Muscle layer of duodenum (tissue), 2 donors: ENCODE results near the gene MALRD1.

Source experiments
- H3K27ac ChIP-seq: one replicate; pipeline ENCODE4 v1.7.0; 2013; ENCODE audit warnings: mild to moderate bottlenecking, low read length
- H3K27me3 ChIP-seq: one replicate; pipeline ENCODE4 v1.7.0; 2013; ENCODE audit warnings: low read depth, mild to moderate bottlenecking, control low read depth, low read length
- H3K36me3 ChIP-seq, 2 donors: one replicate each; pipeline ENCODE4 v1.7.0; 2013; ENCODE audit warnings: low read length in 2 of 2, control low read depth in 1 of 2, mild to moderate bottlenecking in 1 of 2; ENCODE audit not compliant: insufficient read depth in 2 of 2, control insufficient read depth in 1 of 2
- H3K4me1 ChIP-seq, 2 donors: one replicate each; pipeline ENCODE4 v1.7.0; 2013; ENCODE audit warnings: low read length in 2 of 2, mild to moderate bottlenecking in 2 of 2, control low read depth in 1 of 2, moderate library complexity in 1 of 2; ENCODE audit not compliant: insufficient read depth in 2 of 2, control insufficient read depth in 1 of 2
- H3K4me3 ChIP-seq, 2 donors: one replicate each; pipeline ENCODE4 v1.7.0; 2013; ENCODE audit warnings: low read length in 2 of 2, low read depth in 1 of 2, mild to moderate bottlenecking in 1 of 2
- H3K9me3 ChIP-seq, 2 donors: one replicate each; pipeline ENCODE4 v1.7.0; 2013; ENCODE audit warnings: low read length in 2 of 2, control low read depth in 1 of 2, mild to moderate bottlenecking in 1 of 2; ENCODE audit not compliant: control insufficient read depth in 1 of 2
- donor health status: healthy.

The MALRD1 gene

DNA sequence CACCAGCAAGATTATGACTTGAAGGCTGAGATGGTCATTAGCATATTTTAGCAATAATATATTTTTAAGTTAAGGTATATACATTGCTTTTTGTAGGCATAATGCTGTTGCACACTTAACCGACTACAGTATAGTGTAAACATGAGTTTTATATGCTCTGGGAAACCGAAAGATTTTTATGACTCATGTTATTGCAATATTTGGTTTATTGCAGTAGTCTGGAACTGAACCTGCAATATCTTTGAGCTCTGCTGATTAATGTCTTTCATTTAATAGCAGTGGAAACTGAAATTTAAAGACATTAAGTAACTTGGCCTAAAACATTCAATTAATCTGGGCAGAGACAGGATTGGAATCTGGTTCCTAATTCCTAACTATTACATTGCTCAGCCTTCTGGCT, 500.9 kb downstream of the MALRD1 start:
- Histone ChIP-seq H3K36me3 (no peaks in the 10 kb centered on the region), H3K4me3 (no peak overlapping the region), H3K27me3 (no peaks in the 10 kb centered on the region), H3K4me1 (no peaks in the 10 kb centered on the region), H3K27ac (no peak overlapping the region), H3K9me3 (no peaks in the 10 kb centered on the region)

GRCh38 chr10:19556666-19557065, 508.1 kb downstream of the MALRD1 start:
- Histone ChIP-seq H3K4me1 (no peaks in the 10 kb centered on the region), H3K27ac (no peak overlapping the region), H3K9me3 (no peaks in the 10 kb centered on the region), H3K36me3 (no peaks in the 10 kb centered on the region), H3K4me3 (no peak overlapping the region), H3K27me3 (no peaks in the 10 kb centered on the region)

DNA sequence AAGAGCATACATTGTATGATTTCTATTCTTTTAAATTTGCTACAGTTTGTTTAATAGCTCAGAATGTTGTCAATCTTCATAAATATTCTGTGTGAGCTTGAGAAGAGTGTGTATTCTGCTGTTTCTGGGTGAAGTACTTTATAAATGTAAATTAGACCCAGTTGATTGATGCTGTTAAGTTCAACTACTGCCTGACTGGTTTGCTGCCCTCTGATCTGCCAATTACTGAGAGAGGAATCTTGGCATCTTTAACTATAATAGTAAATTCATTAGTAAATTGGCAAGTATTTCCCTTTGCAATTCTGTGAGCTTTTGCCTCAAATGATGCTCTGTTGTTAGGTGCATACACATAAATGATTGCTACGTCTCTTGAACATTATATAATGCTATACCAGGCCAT, 512.6 kb downstream of the MALRD1 start:
- H3K27me3 ChIP-seq = no peaks in the 10 kb centered on the region
- no peaks in the 10 kb centered on the region for H3K9me3 ChIP-seq
- no peaks in the 10 kb centered on the region for H3K36me3 ChIP-seq
- no peak overlapping the region for H3K27ac ChIP-seq
- H3K4me1 ChIP-seq = no peaks in the 10 kb centered on the region
- H3K4me3 ChIP-seq = no peak overlapping the region

GRCh38 chr10:19563388-19564141, 515.0 kb downstream of the MALRD1 start:
- Histone ChIP-seq H3K27ac (no peak overlapping the region), H3K4me3 (no peak overlapping the region), H3K9me3 (no peaks in the 10 kb centered on the region), H3K4me1 (no peaks in the 10 kb centered on the region), H3K36me3 (no peaks in the 10 kb centered on the region), H3K27me3 (no peaks in the 10 kb centered on the region)

DNA sequence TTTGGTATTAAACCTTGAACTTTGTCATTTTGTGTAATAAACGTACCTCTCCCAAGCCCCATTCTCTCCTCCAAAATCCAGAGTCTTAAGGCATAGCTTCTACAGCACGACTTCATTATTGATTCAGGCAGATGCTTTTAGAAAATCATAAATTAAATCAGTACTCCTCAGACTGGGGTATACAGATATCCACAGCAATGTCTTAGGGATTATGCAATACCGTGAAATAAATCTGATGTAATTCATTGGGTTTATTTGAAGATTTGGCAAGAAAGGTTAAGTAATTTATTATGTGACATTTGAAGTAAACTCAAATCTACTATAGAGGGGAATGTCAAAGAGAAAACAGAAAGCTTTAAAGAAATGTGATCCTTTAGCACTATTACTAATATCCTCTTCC, 521.5 kb downstream of the MALRD1 start:
- no peaks in the 10 kb centered on the region for H3K9me3 ChIP-seq
- H3K36me3 ChIP-seq = no peaks in the 10 kb centered on the region
- no peak overlapping the region for H3K4me3 ChIP-seq
- no peak overlapping the region for H3K27ac ChIP-seq
- H3K4me1 ChIP-seq = peaks cover 0 to 17% of the 10 kb centered on the region in 2 donors
- no peaks in the 10 kb centered on the region for H3K27me3 ChIP-seq

- no peak overlapping the region for H3K4me3 ChIP-seq
- no peak overlapping the region for H3K27ac ChIP-seq
- H3K27me3 ChIP-seq = no peaks in the 10 kb centered on the region
Measured at GRCh38 chr10:19570991-19571390, 522.4 kb downstream of the MALRD1 start.

GRCh38 chr10:19572056-19572455, 523.5 kb downstream of the MALRD1 start:
- Histone ChIP-seq H3K9me3 (no peaks in the 10 kb centered on the region), H3K27ac (no peak overlapping the region), H3K4me3 (no peak overlapping the region), H3K27me3 (no peaks in the 10 kb centered on the region), H3K4me1 (peaks cover 0 to 17% of the 10 kb centered on the region in 2 donors), H3K36me3 (no peaks in the 10 kb centered on the region)

More at GRCh38 chr10:19570991-19571390, 522.4 kb downstream of the MALRD1 start:
- H3K9me3 ChIP-seq = no peaks in the 10 kb centered on the region
- no peaks in the 10 kb centered on the region for H3K36me3 ChIP-seq
- H3K4me1 ChIP-seq = peaks cover 0 to 17% of the 10 kb centered on the region in 2 donors

GRCh38 chr10:19576576-19576975, 528.0 kb downstream of the MALRD1 start:
- Histone ChIP-seq H3K27ac (no peak overlapping the region), H3K4me3 (no peak overlapping the region)

GRCh38 chr10:19577381-19577780, 528.8 kb downstream of the MALRD1 start:
- H3K27ac ChIP-seq = no peak overlapping the region
- no peaks in the 10 kb centered on the region for H3K4me1 ChIP-seq
- no peak overlapping the region for H3K4me3 ChIP-seq
- H3K9me3 ChIP-seq = no peaks in the 10 kb centered on the region
- H3K36me3 ChIP-seq = no peaks in the 10 kb centered on the region
- H3K27me3 ChIP-seq = no peaks in the 10 kb centered on the region

More at GRCh38 chr10:19576576-19576975, 528.0 kb downstream of the MALRD1 start:
- Histone ChIP-seq H3K4me1 (peaks cover 0 to under 1% of the 10 kb centered on the region in 2 donors), H3K9me3 (no peaks in the 10 kb centered on the region), H3K36me3 (no peaks in the 10 kb centered on the region), H3K27me3 (no peaks in the 10 kb centered on the region)

DNA sequence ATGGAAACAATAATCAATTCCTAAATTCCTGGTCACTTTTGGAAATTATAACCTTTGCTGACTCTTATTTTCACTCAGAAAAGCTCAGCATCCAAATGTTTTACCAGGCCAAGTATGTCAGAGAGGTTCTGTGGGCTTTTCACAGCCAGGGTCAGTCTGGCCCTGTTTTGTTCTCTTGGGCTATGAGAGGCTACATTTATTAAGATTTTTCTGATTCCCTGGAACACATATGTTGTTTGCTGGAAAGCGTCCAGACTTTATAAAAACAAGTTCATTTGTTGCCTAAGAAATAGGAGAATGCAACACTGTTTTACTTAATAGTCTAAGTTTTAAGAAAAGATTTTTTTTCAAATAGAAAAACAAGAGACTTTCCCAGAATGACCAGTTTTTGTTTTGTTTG, 529.2 kb downstream of the MALRD1 start:
- Histone ChIP-seq H3K27ac (no peak overlapping the region), H3K36me3 (no peaks in the 10 kb centered on the region), H3K27me3 (no peaks in the 10 kb centered on the region), H3K4me3 (no peak overlapping the region), H3K9me3 (no peaks in the 10 kb centered on the region), H3K4me1 (no peaks in the 10 kb centered on the region)

- no peaks in the 10 kb centered on the region for H3K9me3 ChIP-seq
- H3K4me3 ChIP-seq = no peak overlapping the region
- no peaks in the 10 kb centered on the region for H3K4me1 ChIP-seq
- no peaks in the 10 kb centered on the region for H3K27me3 ChIP-seq
- no peak overlapping the region for H3K27ac ChIP-seq
- no peaks in the 10 kb centered on the region for H3K36me3 ChIP-seq
Measured at GRCh38 chr10:19578571-19578970, 530.0 kb downstream of the MALRD1 start.
